Esophagus mucosa (tissue), 1 donor: ENCODE data around the gene SPEG. TPM values are rescaled to one million over a fixed set of nuclear protein-coding genes. Genes with fewer than 3 reads are reported as not detected.

Experiments used
- ATAC-seq: fragments of 200-7000 bp; cut with Tn5 transposase; one replicate; pipeline ENCODE4 v1.9.1; 2020
- total RNA-seq: library from RNA; stranded (reverse); gene quantifications from one replicate; pipeline ENCODE4 v1.2.4, GENCODE V29; 2023
- donor health status: DM: yes; HTN: yes; CAD: no.

The SPEG gene
- total RNA-seq, 1 donor from 2014 or later, result 3.8 TPM

DNA sequence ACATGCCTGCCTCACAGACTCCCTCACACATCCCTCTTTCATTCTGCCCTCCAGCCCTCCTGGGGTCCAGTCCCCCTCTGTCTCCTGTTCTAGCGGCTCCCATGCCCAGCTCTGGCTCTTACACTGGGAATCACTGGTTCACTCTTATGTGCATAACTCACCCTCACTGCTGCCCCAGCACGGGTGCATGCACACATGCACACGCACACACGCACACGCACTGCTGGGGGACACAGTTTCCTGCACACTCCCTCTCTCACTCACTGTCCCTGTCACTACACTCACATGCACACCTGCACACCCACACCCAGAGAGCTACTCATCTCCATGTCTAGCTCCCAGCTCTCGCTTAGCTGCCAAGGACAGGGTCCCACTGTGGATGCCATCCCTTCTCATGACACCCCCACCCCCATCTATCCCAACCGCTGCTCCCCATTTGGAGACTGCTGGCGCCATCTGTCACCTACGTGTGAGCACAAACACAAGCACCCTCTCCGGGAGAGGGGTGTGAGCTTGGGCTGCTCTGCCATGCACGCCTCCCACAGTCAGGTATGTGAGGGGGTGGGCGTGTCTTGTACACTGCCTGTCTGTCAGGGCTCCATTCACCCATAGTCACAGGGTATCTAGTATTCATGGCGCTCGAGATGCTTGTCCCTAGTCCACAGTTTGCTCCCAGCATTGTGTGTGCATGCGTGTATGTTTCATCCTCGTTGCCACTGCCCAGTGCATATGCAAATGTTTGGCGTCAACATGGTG is 81.4 kb downstream of the SPEG start:
- no peak for ATAC-seq

- no peak for ATAC-seq
Measured at GRCh38 chr2:219516888-219517287, 82.2 kb downstream of the SPEG start.

- no peak for ATAC-seq
Measured at GRCh38 chr2:219517954-219518778, 83.5 kb downstream of the SPEG start.

DNA sequence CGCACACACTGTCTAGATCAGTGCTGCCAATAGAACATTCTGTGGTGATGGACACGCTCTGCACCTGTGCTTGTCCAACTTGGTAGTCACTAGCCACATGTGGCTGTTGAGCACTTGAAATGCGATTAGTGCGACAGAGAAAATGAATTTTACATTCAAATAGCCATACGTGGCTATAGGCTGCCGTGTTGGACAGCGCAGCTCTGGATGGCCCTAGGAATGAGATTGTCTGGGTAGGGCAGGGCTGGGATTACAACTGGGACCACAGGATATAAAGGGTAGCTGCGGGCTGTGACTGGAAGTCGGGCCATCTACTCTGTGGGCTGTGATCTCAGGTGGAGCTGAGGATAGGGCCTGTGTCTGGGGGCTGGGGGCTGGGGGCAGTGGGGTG is 84.9 kb downstream of the SPEG start:
- ATAC-seq, result no peak

DNA sequence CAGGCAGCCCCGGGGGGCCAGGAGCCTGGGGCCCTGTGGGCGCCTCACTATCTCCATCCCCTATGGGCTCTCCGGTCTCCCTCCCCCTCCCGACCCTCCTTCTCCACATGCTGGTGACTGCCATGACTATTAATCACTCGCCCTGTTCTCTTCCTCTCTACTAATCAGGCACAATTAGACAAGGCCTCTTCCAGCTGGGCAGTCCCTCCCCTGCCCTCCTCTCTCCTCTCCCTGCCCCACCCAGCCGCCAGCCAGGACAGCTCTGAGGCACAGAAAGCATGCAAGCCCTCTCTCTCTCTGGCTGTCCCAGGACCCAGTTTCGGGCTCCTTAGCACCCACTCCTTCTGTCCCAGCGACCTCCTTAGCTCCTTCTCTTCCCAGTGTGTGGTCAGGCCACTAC is 85.4 kb downstream of the SPEG start:
- ATAC-seq, result no peak

DNA sequence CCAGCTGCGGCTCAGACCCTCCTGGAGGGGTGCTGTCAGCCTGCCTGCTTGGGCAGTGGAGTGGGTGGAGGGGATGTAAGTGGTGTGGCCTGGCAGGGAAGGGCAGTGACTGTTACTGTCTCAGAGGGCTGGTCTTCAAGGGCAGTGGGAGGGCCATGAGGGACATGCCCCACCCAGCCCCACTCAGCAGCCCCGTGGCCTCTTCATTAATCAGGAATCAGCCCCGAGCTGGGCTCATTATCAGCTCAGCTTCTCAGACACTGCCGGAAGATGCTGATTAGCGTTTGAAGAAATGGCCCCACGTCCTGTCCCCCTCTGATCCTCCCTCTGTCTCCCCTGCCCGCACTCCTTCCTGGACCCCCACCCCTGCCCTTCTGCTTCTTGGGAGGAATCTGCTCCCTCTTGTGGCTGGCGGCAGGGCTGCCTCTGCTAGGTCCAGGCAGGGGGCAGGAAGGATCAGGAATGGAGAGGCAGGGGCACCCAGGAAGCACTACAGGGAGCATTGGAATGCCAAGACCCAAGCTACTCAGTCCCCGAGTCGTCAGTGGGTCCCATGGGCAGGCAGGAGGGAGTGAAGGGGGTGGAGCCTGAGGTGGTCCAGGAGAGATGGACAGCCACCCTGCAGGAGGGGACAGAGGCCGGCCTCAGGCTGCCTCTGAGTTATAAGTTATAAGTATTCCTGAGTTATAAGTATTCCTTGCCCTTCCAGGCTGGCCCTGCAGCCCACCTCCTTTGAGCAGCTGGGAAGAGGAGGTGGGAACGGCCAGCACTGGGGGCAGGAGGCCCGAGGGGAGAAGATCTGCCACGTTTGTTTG is 86.6 kb downstream of the SPEG start:
- no peak for ATAC-seq

DNA sequence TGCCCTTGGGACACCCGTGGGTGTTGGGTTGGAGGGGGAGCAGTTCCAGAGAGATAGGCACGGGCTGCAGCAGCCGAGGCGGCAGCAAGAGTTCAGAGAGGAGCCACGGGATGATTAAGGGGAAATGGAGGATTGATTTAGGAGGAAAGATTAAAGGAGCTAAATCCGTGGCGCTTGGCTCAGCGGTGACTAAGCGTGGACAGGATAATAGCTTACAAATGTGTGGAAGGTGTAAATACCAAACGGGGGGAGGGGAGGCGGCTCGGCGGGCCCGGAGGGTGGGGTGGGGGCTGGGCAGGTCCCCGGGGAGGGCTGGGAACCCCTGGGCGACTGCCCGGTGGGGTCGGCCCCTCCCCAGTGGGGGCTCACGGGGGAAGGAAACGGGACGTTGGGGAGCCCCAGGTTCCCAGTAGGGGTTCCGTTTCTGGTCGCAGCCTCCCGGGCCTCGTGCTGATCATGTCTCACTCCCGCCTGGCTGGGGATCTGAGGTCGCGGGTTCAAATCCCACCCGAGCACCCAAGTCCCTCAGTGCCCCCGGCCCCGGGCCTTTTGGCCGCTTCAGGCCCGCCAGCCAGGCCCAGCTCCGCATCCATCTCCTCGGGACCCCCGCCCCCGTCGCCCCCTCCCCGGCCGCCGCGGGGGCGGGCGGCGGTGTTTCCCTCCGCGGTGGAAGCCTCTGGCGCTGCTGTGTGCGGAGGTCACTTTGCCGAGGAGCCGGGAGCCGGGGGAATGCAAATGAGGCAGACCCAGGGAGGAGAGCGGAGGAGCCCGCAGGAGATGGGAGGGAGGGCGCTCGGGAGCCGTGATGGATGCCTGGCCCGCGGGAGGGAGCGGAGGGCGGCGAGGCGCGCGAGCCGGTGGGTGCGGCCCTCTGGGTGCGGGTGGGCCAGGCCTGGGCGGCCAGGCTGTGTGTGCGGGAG is 87.7 kb downstream of the SPEG start:
- peak; percentile 66 for ATAC-seq

DNA sequence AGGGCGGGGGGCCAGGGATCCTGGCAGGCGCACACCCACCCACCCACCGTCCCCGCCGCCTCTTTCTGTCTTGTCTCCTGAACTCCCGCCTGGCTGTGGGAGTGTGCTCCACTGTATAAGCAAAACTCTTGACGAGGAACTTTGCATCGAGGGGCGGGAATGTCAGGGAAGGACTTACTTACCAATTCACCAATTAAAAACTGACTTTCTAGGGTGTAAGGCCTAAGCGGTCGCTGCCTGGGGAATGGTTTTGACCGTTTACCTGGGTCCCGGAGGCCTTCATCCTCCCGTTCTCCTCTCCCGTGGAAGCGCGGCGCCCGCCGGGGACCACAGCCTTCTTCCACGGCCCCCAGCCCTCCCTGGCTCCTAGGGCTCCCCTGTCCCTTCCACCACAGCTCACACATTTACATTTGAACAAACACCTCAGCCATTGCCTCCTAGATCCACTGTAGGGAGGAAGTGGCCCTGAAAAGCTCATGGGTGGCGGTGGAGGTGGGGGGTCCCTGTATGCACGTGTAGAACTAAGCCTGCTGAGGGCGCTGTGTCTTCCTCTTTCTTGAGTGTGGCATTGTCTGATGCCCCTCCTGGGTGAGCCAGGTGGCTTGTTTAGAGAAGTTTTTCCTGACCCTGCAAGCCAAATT is 88.5 kb downstream of the SPEG start:
- no peak for ATAC-seq

DNA sequence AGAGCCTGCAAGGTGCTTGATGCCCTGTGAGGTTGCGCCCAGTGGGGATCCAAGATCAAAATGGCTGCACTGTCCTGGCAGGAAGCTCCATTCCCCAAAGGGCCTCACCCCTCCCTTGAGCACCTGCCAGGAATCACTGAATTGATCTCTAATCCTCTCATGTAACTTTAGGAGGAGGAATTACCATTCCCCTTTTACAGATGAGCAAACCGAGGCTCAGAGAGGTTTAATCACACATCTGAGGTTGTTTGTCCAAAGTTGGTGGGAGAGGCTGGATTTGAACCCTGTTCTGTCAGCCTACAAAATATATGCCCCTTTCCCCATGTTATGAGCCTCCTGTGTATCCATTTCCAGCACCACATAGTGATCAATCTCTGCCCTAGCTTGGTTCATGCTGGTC is 90.2 kb downstream of the SPEG start:
- ATAC-seq, result no peak

- no peak for ATAC-seq
Measured at GRCh38 chr2:219525533-219526232, 91.0 kb downstream of the SPEG start.

DNA sequence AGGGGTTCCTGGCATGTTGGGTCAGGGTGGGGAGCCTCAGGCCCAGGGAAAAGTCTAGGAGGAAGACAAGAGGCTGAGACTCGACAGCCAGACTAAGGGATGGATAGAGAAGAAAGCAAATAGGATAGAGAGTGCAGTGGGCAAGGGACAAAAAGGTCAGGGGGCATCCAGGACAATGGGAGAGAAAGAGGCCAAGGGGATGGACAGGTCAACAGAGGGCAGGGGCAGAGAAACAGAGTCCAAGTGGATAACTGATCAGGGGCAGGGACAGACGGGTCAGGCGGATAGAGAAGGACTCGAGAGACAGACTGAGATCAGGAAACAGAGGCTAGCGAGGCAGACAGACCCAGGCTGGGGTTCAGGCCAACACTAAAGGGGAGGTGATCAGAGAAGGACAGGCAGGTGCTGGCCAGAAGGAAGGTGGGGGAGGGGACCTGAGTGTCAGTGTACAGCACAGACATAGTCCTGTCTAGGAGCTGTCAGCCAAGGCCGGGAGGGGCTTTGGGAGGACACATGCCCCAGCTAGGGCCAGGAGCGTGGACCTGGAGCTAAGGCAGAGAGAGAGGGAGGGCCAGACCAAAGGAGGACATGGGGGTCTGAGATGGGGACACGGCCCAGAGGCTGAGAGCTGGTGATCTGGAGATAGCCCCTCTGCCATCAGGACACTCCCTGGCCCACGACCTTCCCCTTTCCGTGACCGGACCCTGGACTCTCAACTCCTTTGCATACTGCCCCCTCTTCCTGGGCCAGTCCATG is 91.9 kb downstream of the SPEG start:
- no peak for ATAC-seq

DNA sequence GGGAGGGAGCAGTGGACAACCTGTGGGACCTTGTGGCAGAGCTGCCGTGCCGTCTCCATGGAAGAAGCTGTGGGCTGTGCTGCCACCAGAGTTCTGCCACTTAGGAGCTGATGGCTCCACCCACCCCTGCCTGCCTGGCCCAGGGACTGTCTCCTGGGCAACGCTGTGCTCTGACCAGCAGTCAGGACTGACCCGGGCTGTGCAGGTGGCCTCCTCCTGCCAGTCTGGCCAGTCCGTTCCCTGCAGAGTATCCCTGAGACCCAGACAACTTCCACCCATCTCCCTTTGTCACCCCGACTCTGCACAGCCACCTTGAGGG is 92.4 kb downstream of the SPEG start:
- no peak for ATAC-seq

- ATAC-seq, result no peak
Measured at GRCh38 chr2:219527472-219527871, 92.8 kb downstream of the SPEG start.

GRCh38 chr2:219530048-219530963 is 95.7 kb downstream of the SPEG start:
- peak; percentile 88 for ATAC-seq

- no peak for ATAC-seq
Measured at GRCh38 chr2:219531639-219532377, 97.2 kb downstream of the SPEG start.

DNA sequence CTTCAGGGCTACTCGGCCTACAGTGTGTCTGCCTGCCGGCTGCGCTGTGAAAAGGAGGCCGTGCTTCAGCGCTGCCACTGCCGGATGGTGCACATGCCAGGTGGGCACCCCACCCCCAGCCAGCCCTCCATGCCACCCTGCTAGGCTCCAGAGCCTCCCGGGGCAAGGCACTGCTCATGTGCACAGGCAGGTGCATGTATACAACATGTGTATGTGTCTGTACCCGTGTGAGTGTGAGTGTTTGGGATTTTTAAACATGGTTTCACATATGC is 97.7 kb downstream of the SPEG start:
- no peak for ATAC-seq

DNA sequence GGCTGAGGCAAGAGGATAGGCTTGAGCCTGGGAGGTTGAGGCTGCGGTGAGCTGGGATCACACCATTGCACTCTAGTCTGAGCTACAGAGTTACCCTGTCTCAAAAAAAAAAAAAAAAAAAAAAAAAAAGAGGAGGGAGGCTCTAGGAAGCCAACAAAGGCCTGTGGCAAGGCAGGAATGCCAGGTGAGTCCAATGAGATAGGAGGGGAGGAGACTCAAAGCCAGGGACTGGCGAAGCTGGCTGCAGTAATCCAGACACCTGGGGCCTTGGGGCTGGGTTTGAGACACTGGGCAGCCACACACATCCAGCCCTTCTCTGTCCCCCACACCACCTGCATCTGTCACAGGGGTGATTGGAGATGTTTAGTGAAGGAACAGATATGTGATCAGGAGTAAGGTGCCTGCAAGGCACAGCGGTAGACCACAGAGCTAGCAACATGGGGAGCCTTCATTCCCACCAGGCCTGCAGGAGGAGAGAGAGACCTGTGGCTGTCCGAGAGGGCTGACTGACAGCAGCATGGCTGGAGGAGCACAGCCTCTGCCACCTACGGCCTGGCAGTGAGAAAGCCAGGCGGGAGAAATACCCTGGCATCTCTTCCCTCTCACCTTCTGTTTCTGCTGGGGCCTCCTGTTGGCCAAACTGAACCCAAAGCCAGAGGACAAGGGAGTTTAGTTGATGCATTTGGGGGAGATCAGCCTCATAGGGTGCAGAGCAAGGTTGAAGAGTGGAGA is 99.5 kb downstream of the SPEG start:
- ATAC-seq, result no peak

DNA sequence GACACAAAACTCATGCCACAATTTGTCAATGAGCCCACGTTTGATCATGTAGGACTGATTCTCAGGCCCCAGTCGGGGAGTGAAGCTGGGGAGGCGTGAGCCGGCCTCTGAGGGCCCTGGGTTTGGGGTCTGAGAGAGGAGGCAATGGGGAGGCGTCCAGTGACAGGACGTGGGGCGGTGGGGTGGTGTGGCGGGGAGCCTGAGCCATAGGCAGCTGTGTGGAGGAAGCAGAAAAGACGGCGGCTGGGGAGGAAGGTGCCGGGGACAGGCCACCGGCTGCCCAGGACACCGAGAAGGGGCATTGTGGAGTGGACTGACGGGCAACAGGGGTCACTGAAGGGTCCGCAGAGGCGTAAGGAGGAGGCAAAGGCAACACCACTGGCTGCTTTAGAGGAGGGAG is 101.8 kb downstream of the SPEG start:
- no peak for ATAC-seq
